ENCODE results near the gene PMS2.
A peak's percentile ranks its signal among the peaks of the same experiment; 100 is the strongest.
"Not testable (repeated sequence)": the region's sequence is repeated elsewhere in the genome, so short reads cannot be mapped to it uniquely, and the experiment has no call there.

The PMS2 gene

GRCh38 chr7:6008668-6009611 lies at the start of gene PMS2, which contains the start of gene AIMP2:
Gene PMS2 (minus strand): TSS chr7:6009049. CDS start chr7:6009019, 30 bp downstream.
Gene AIMP2 (plus strand): TSS chr7:6009272. CDS start chr7:6009364, 92 bp downstream.
- peak; percentile 92 to 98 (median 98) for DNase-seq (ENCODE audit: low read depth in 3 of 3)

GRCh38 chr7:6057316-6058129 lies 48.7 kb upstream of the PMS2 start:
- no peak for DNase-seq (ENCODE audit: low read depth in 3 of 3)

GRCh38 chr7:6056616-6057015 lies 47.8 kb upstream of the PMS2 start:
- DNase-seq (ENCODE audit: low read depth in 3 of 3) = no peak

GRCh38 chr7:6051185-6051584 lies 42.3 kb upstream of the PMS2 start:
- DNase-seq (ENCODE audit: low read depth in 3 of 3) = not testable (repeated sequence)

GRCh38 chr7:6049780-6050179 lies 40.9 kb upstream of the PMS2 start:
- no peak for DNase-seq (ENCODE audit: low read depth in 3 of 3)

GRCh38 chr7:6035686-6036085 lies 26.8 kb upstream of the PMS2 start:
- DNase-seq (ENCODE audit: low read depth in 3 of 3) = no peak

- DNase-seq (ENCODE audit: low read depth in 3 of 3) = no peak
Observed at GRCh38 chr7:6035165-6035564, 26.3 kb upstream of the PMS2 start.

GRCh38 chr7:6032641-6033040 lies 23.8 kb upstream of the PMS2 start:
- no peak for DNase-seq (ENCODE audit: low read depth in 3 of 3)

- DNase-seq (ENCODE audit: low read depth in 3 of 3) = no peak
Observed at GRCh38 chr7:6032167-6032566, 23.3 kb upstream of the PMS2 start.

- DNase-seq (ENCODE audit: low read depth in 3 of 3) = no peak
Observed at GRCh38 chr7:6031567-6031966, 22.7 kb upstream of the PMS2 start.

GRCh38 chr7:6030988-6031387 lies 22.1 kb upstream of the PMS2 start, which contains the start of gene ANKRD61:
Gene ANKRD61 (plus strand): TSS chr7:6031376. CDS start chr7:6031376, 0 bp downstream.
- no peak for DNase-seq (ENCODE audit: low read depth in 3 of 3)

GRCh38 chr7:6028563-6028962 lies 19.7 kb upstream of the PMS2 start:
- DNase-seq (ENCODE audit: low read depth in 3 of 3) = no peak

GRCh38 chr7:6027806-6028365 lies 19.0 kb upstream of the PMS2 start:
- no peak for DNase-seq (ENCODE audit: low read depth in 3 of 3)

GRCh38 chr7:6026820-6027311 lies 18.0 kb upstream of the PMS2 start:
- no peak for DNase-seq (ENCODE audit: low read depth in 3 of 3)

- peak; percentile 16 to 57 (median 17) for DNase-seq (ENCODE audit: low read depth in 3 of 3)
Observed at GRCh38 chr7:6026011-6026819, 17.4 kb upstream of the PMS2 start.

- no peak for DNase-seq (ENCODE audit: low read depth in 3 of 3)
Observed at GRCh38 chr7:6023974-6024435, 15.2 kb upstream of the PMS2 start.

- DNase-seq (ENCODE audit: low read depth in 3 of 3) = no peak
Observed at GRCh38 chr7:6022707-6023106, 13.9 kb upstream of the PMS2 start.

- no peak for DNase-seq (ENCODE audit: low read depth in 3 of 3)
Observed at GRCh38 chr7:6020371-6021286, 11.8 kb upstream of the PMS2 start.

GRCh38 chr7:6016653-6016966 lies 7.8 kb upstream of the PMS2 start:
- DNase-seq (ENCODE audit: low read depth in 3 of 3) = no peak

Measured in stimulated activated CD4-positive, alpha-beta T cell treated with anti-CD3 and anti-CD28 coated beads, TNF-alpha, amount 100 ng/mL, for 24 hours (primary cell).